Medulla oblongata (tissue), 1 donor: ENCODE results near the gene RAI1.
A peak's percentile ranks its signal among the peaks of the same experiment; 100 is the strongest.

Experiments used
- DNase-seq: peaks from one replicate; pipeline ENCODE4 v3.0.0-alpha.2; 2015; ENCODE audit errors: extremely low spot score

Gene RAI1

GRCh38 chr17:17750881-17751280, 69.6 kb downstream of the RAI1 start:
- DNase-seq, result peak; percentile 49

GRCh38 chr17:17751489-17752088, 70.3 kb downstream of the RAI1 start:
- DNase-seq, result no peak

- peak; percentile 93 for DNase-seq
These were observed 71.0 kb downstream of the RAI1 start for GRCh38 chr17:17752089-17752820.

GRCh38 chr17:17752821-17753321, 71.6 kb downstream of the RAI1 start:
- DNase-seq, result peak; percentile 78

GRCh38 chr17:17754719-17755686, 73.7 kb downstream of the RAI1 start:
- DNase-seq, result no peak

GRCh38 chr17:17755715-17756114, 74.5 kb downstream of the RAI1 start:
- no peak for DNase-seq

- no peak for DNase-seq
These were observed 76.1 kb downstream of the RAI1 start for GRCh38 chr17:17757391-17757791.

GRCh38 chr17:17757956-17758845, 76.9 kb downstream of the RAI1 start:
- no peak for DNase-seq

- no peak for DNase-seq
These were observed 77.8 kb downstream of the RAI1 start for GRCh38 chr17:17758941-17759563.

GRCh38 chr17:17760350-17760749, 79.1 kb downstream of the RAI1 start:
- DNase-seq, result no peak

- no peak for DNase-seq
These were observed 79.8 kb downstream of the RAI1 start for GRCh38 chr17:17760872-17761550.

GRCh38 chr17:17761894-17762743, 80.9 kb downstream of the RAI1 start:
- DNase-seq, result no peak

- no peak for DNase-seq
These were observed 81.5 kb downstream of the RAI1 start for GRCh38 chr17:17762744-17763105.

- DNase-seq, result no peak
These were observed 81.9 kb downstream of the RAI1 start for GRCh38 chr17:17763136-17763535.

GRCh38 chr17:17763734-17764133, 82.5 kb downstream of the RAI1 start:
- DNase-seq, result no peak

- no peak for DNase-seq
These were observed 84.3 kb downstream of the RAI1 start for GRCh38 chr17:17765359-17766076.

GRCh38 chr17:17766077-17766743, 85.0 kb downstream of the RAI1 start:
- no peak for DNase-seq

- no peak for DNase-seq
These were observed 85.5 kb downstream of the RAI1 start for GRCh38 chr17:17766744-17767120.
